AML-193 (cell line): Measurements from ENCODE around the gene ANO8.

ENCODE experiments used
- DNase-seq, 2 experiments: peaks; one replicate each; lab custom pipeline; 2025; lab: John Stamatoyannopoulos, UW

ANO8 gene

GRCh38 chr19:17346109-17346671, 11.5 kb upstream of the ANO8 start:
- peak; percentile 48 to 52 for DNase-seq

GRCh38 chr19:17341845-17342244, 7.2 kb upstream of the ANO8 start:
- no peak for DNase-seq

- DNase-seq, result no peak
These were observed 6.7 kb upstream of the ANO8 start for GRCh38 chr19:17341386-17341785.

GRCh38 chr19:17340871-17341357, 6.3 kb upstream of the ANO8 start:
- DNase-seq, result no peak

GRCh38 chr19:17340302-17340870, 5.7 kb upstream of the ANO8 start:
- no peak for DNase-seq

- DNase-seq, result no peak
These were observed 4.6 kb upstream of the ANO8 start for GRCh38 chr19:17339088-17339741.

- DNase-seq, result no peak
These were observed 3.9 kb upstream of the ANO8 start for GRCh38 chr19:17338433-17339078.

GRCh38 chr19:17337675-17338432, 3.2 kb upstream of the ANO8 start:
- no peak for DNase-seq

GRCh38 chr19:17336872-17337674, 2.4 kb upstream of the ANO8 start, which contains the start of gene GTPBP3:
Gene GTPBP3 (plus strand): TSS chr19:17337553. CDS start chr19:17337612, 59 bp downstream.
- DNase-seq, result peak; percentile 96 to 99

- no peak for DNase-seq
These were observed 920 bp upstream of the ANO8 start for GRCh38 chr19:17335575-17335974.

- peak; percentile 63 to 66 for DNase-seq
These were observed 843 bp downstream of the ANO8 start for GRCh38 chr19:17333611-17334413.

GRCh38 chr19:17332677-17333581, 1.7 kb downstream of the ANO8 start:
- DNase-seq, result no peak

- no peak for DNase-seq
These were observed 2.3 kb downstream of the ANO8 start for GRCh38 chr19:17332360-17332676.

GRCh38 chr19:17331045-17331558, 3.6 kb downstream of the ANO8 start:
- no peak for DNase-seq

GRCh38 chr19:17330262-17331044, 4.2 kb downstream of the ANO8 start:
- DNase-seq, result no peak

- no peak for DNase-seq
These were observed 5.0 kb downstream of the ANO8 start for GRCh38 chr19:17329366-17330261.
